ENCODE results near the gene AMOTL1.

DNA sequence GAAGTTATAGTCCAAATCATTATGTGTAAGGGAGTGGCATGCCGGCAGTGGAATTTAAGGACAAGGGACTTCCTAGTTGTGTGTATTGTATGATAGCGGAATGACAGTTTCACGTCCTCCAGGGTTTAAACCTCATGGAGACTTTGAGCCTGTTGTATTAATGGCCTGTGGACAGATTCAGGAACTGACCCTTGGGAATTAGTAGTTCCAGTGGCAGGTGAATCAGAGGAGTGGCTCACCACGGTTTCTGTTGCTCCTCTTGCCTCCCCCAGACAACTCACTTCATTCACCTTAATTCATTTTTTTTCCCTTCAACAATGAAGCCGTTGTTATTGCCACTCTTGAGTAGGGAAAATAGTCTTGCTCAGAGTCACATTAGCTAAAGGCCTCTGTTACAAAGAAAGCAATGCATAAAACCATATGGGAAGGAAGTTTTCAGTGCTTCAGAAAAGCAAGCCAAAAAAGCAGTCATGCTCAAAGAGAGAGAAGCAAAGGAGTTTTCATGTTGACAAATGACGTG is 22.6 kb downstream of the AMOTL1 start:
- TF ChIP-seq, protein P1, sequence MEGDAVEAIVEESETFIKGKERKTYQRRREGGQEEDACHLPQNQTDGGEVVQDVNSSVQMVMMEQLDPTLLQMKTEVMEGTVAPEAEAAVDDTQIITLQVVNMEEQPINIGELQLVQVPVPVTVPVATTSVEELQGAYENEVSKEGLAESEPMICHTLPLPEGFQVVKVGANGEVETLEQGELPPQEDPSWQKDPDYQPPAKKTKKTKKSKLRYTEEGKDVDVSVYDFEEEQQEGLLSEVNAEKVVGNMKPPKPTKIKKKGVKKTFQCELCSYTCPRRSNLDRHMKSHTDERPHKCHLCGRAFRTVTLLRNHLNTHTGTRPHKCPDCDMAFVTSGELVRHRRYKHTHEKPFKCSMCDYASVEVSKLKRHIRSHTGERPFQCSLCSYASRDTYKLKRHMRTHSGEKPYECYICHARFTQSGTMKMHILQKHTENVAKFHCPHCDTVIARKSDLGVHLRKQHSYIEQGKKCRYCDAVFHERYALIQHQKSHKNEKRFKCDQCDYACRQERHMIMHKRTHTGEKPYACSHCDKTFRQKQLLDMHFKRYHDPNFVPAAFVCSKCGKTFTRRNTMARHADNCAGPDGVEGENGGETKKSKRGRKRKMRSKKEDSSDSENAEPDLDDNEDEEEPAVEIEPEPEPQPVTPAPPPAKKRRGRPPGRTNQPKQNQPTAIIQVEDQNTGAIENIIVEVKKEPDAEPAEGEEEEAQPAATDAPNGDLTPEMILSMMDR (IDR thresholded peaks at IDR 0.05; ENCODE audit: low read depth, low read length, poor library complexity, severe bottlenecking) = no peak
- TF ChIP-seq EZH2phosphoT487 (IDR thresholded peaks at IDR 0.05; ENCODE audit: borderline replicate concordance, low read length) = no peak

Data from DOHH2 (cell line).